Endothelial cell of umbilical vein (primary cell): ENCODE measurements around the gene FOXO6. TPM values are rescaled to one million over a fixed set of nuclear protein-coding genes. Genes with fewer than 3 reads are reported as not detected.

Experiments used
- BruUV-seq: library from RNA; stranded (reverse); fragments of 400-500 nt; replicated peaks from 2 replicates; lab custom pipeline; 2021; lab: Mats Ljungman, UMichigan
- CTCF ChIA-PET: fragments of 300-600, 350-600 bp; sonication (Branson Sonifier 250); formaldehyde crosslinking; loops from one replicate; lab custom pipeline; 2021; ENCODE audit warnings: antibody characterized with exemption, inconsistent platforms; lab: Charles Lee
- POLR2A ChIA-PET: fragments of 300-600, 350-600 bp; sonication (Branson Sonifier 250); formaldehyde crosslinking; loops from one replicate; lab custom pipeline; 2021; ENCODE audit warnings: antibody characterized with exemption, inconsistent platforms; lab: Charles Lee
- DNase-seq: peaks from one replicate; pipeline ENCODE4 v3.0.0-alpha.2; 2011; ENCODE audit warnings: low read depth, low spot score
- FAIRE-seq: peaks from 2 replicates; lab custom pipeline; 2011; peaks lifted over from hg19 to GRCh38; lab: Jason Lieb, UNC
- H2AFZ ChIP-seq: 2 replicates; pipeline ENCODE4 v1.6.0; 2012; ENCODE audit warnings: low read depth, low read length, control low read depth, inconsistent platforms
- H3K27ac ChIP-seq: 2 replicates; pipeline ENCODE4 v1.5.1; 2011; ENCODE audit warnings: low read depth, mild to moderate bottlenecking, control low read depth, low read length, moderate library complexity; ENCODE audit not compliant: insufficient read depth
- H3K27me3 ChIP-seq, 2 experiments: 2 replicates each; pipeline versions ENCODE4 v1.6.0 to v1.6.1; 2011; ENCODE audit warnings: low read length in 2 of 2, mixed read lengths in 1 of 2; ENCODE audit not compliant: control insufficient read depth in 2 of 2, insufficient read depth in 2 of 2
- H3K36me3 ChIP-seq, 2 experiments: 2 replicates in 1 of 2; 3 replicates in 1 of 2; pipeline ENCODE4 v1.5.1; 2011; ENCODE audit warnings: low read length in 2 of 2, mild to moderate bottlenecking in 1 of 2, moderate library complexity in 1 of 2; ENCODE audit not compliant: control insufficient read depth in 2 of 2, insufficient read depth in 2 of 2; ENCODE audit errors: extremely low read depth in 1 of 2
- H3K4me1 ChIP-seq: 3 replicates; pipeline ENCODE4 v1.5.1; 2011; ENCODE audit warnings: mild to moderate bottlenecking, low read length; ENCODE audit not compliant: control insufficient read depth, insufficient read depth; ENCODE audit errors: extremely low read depth
- H3K4me2 ChIP-seq: 2 replicates; pipeline ENCODE4 v1.6.1; 2011; ENCODE audit warnings: low read length, control low read depth, mixed read lengths; ENCODE audit not compliant: insufficient read depth
- H3K4me3 ChIP-seq, 3 experiments: fragments of 200-600 bp in 1 of 3; sonication (generic), shearing (Covaris generic) in 1 of 3; replicated peaks in 1 of 3; 2 replicates each; pipeline ENCODE4 v1.5.1; 2011 to 2016; ENCODE audit warnings: control low read depth in 3 of 3, low read length in 3 of 3, mild to moderate bottlenecking in 2 of 3, inconsistent platforms in 1 of 3, low read depth in 1 of 3, moderate library complexity in 1 of 3; ENCODE audit not compliant: insufficient read depth in 1 of 3
- H3K79me2 ChIP-seq: 2 replicates; pipeline ENCODE4 v1.6.0; 2012; ENCODE audit warnings: low read length, inconsistent platforms; ENCODE audit not compliant: control insufficient read depth, insufficient read depth
- H3K9ac ChIP-seq: replicated peaks from 2 replicates; pipeline ENCODE3; 2011; ENCODE audit warnings: low read length, control low read depth; ENCODE audit not compliant: insufficient read depth; ENCODE audit errors: extremely low read depth
- H3K9me1 ChIP-seq: replicated peaks from 3 replicates; pipeline ENCODE4 v1.6.0; 2011; ENCODE audit warnings: mild to moderate bottlenecking, low read length; ENCODE audit not compliant: control insufficient read depth, insufficient read depth; ENCODE audit errors: extremely low read depth
- H3K9me3 ChIP-seq: replicated peaks from 2 replicates; pipeline ENCODE4 v1.5.1; 2012; ENCODE audit warnings: low read length, inconsistent platforms; ENCODE audit not compliant: control insufficient read depth, insufficient read depth
- H4K20me1 ChIP-seq: replicated peaks from 2 replicates; pipeline ENCODE3; 2011; ENCODE audit warnings: mild to moderate bottlenecking, low read length; ENCODE audit not compliant: control insufficient read depth, insufficient read depth; ENCODE audit errors: extremely low read depth
- CTCF ChIP-seq, 2 donors: IDR thresholded peaks; 1 replicate in 1 of 2; 2 replicates in 1 of 2; pipeline ENCODE4 v1.5.1; 2011; ENCODE audit warnings: low read length in 2 of 2, mild to moderate bottlenecking in 2 of 2, moderate library complexity in 2 of 2, control low read depth in 1 of 2, inconsistent platforms in 1 of 2, low read depth in 1 of 2; ENCODE audit not compliant: insufficient read depth in 1 of 2; ENCODE audit errors: extremely low read depth in 1 of 2
- EZH2 ChIP-seq: IDR thresholded peaks from 2 replicates; pipeline ENCODE4 v1.6.1; 2012; ENCODE audit warnings: borderline replicate concordance, low read depth, mild to moderate bottlenecking, moderate library complexity, low read length, inconsistent platforms; ENCODE audit not compliant: severe bottlenecking
- FOS ChIP-seq: IDR thresholded peaks from 2 replicates; pipeline ENCODE4 v1.6.1; 2011; ENCODE audit warnings: mild to moderate bottlenecking, low read length, moderate library complexity, borderline replicate concordance; ENCODE audit not compliant: insufficient read depth
- GATA2 ChIP-seq: IDR thresholded peaks from 2 replicates; pipeline ENCODE4 v1.7.0; 2011; ENCODE audit warnings: low read depth, mild to moderate bottlenecking, moderate library complexity, mixed read lengths, low read length; ENCODE audit not compliant: insufficient read length, insufficient read depth
- JUN ChIP-seq: IDR thresholded peaks from 2 replicates; pipeline ENCODE4 v1.6.1; 2011; ENCODE audit warnings: borderline replicate concordance, low read depth; ENCODE audit not compliant: insufficient read length, insufficient read depth
- MAX ChIP-seq: IDR thresholded peaks from 2 replicates; pipeline ENCODE4 v1.6.1; 2011; ENCODE audit not compliant: insufficient read depth, insufficient read length
- MYC ChIP-seq: IDR thresholded peaks from one replicate; pipeline ENCODE4 v1.6.1; 2011; ENCODE audit warnings: mild to moderate bottlenecking, low read depth, low read length
- POLR2A ChIP-seq: IDR thresholded peaks from 2 replicates; pipeline ENCODE4 v1.6.1; 2012; ENCODE audit warnings: low read depth, mild to moderate bottlenecking, control low read depth, low read length
- POLR2AphosphoS5 ChIP-seq: IDR thresholded peaks from 2 replicates; pipeline ENCODE4 v1.6.1; 2012; ENCODE audit warnings: low read depth, mild to moderate bottlenecking, control low read depth, low read length, moderate library complexity; ENCODE audit not compliant: insufficient read depth
- dilution Hi-C: fragments of 300-500 bp; cut with MboI; formaldehyde crosslinking; loops from one replicate; pipeline ENCODE4 v1.15.0; 2019; ENCODE audit warnings: low sequenced_read_pairs; ENCODE audit not compliant: extremely low pct_ligation_motif_present
- intact Hi-C: fragments of 100-400 bp; cut with micrococcal nuclease; formaldehyde crosslinking; loops from one replicate; pipeline ENCODE4 v1.10.0; 2022
- polyA plus RNA-seq, 4 experiments: library from polyadenylated mRNA; depleted of rRNA in 3 of 4; stranded (reverse) in 3 of 4; unstranded in 1 of 4; fragments of >200 nt; gene quantifications; 2 replicates each; pipeline versions ENCODE4 v1.2.1 to v1.2.3, GENCODE V29; 2011 to 2012; ENCODE audit warnings: missing spikeins in 1 of 4
- total RNA-seq: library from RNA; stranded (reverse); gene quantifications from 2 replicates; pipeline ENCODE4 v1.2.3, GENCODE V29; 2021

FOXO6 gene
- total and polyA plus RNA-seq, 2 donors (not counting 3 experiments of a cell fraction or from before 2014, with no cell fraction given), result 0.04 to 0.38 TPM

- Histone ChIP-seq H3K27me3 (peaks cover 6 to 17% of the 10 kb centered on the region in 2 experiments), H3K9me1 (no peaks in the 10 kb centered on the region), H3K36me3 (no peaks in the 10 kb centered on the region), H3K4me3 (peak overlapping the region in 2 of 3 experiments; percentile 15 to 27), H2AFZ (peak overlapping the region; percentile 72), H3K9ac (peak overlapping the region; percentile 58), H3K79me2 (no peaks in the 10 kb centered on the region), H3K4me2 (peak overlapping the region; percentile 59), H3K4me1 (peaks cover 2% of the 10 kb centered on the region), H3K27ac (no peak overlapping the region), H4K20me1 (no peaks in the 10 kb centered on the region), H3K9me3 (no peaks in the 10 kb centered on the region)
- no TSS peak for BruUV-seq
- TF ChIP-seq FOS (no peak), GATA2 (no peak), EZH2 (no peak), POLR2A (no peak), MYC (no peak), CTCF (IDR thresholded peaks at IDR 0.05; ENCODE audit: extremely low read depth in 1 of 2, insufficient read depth in 1 of 2, low read depth in 1 of 2, low read length in 2 of 2) (no peak), JUN (no peak), MAX (no peak), POLR2AphosphoS5 (no peak)
- intact Hi-C loops (loop anchor here (1.0 kb wide), 1 partner anchor 34 kb away; no protein-coding TSS in a partner anchor), dilution Hi-C loops (no loop called here)
- FAIRE-seq (peak; percentile 90), DNase-seq (peak; percentile 33)
- ChIA-PET POLR2A (interaction anchor here (0.6 kb wide), 1 partner anchor 21 kb away, joined by 3 read pairs; no protein-coding TSS in a partner anchor), CTCF (interaction anchor here (1.1 to 1.9 kb wide), 6 partner anchors 22 to 101 kb away, joined by 3 to 9 read pairs (median 6); partner anchors contain the start of gene FOXO6)
Observed at GRCh38 chr1:41383094-41383852, 22.0 kb downstream of the FOXO6 start.
